DND-41 (cell line): ENCODE data around the gene ERCC1.

Experiments
- CTCF ChIP-seq: IDR thresholded peaks from 2 replicates; pipeline ENCODE4 v1.5.1; 2012; ENCODE audit warnings: borderline replicate concordance, low read length, moderate library complexity, mild to moderate bottlenecking; ENCODE audit not compliant: poor library complexity, severe bottlenecking; ENCODE audit errors: extremely low read depth
- EZH2 ChIP-seq: IDR thresholded peaks from 3 replicates; pipeline ENCODE4 v1.6.1; 2012; ENCODE audit warnings: borderline replicate concordance, low read depth, mild to moderate bottlenecking, moderate library complexity, low read length, inconsistent platforms; ENCODE audit not compliant: severe bottlenecking

DNA sequence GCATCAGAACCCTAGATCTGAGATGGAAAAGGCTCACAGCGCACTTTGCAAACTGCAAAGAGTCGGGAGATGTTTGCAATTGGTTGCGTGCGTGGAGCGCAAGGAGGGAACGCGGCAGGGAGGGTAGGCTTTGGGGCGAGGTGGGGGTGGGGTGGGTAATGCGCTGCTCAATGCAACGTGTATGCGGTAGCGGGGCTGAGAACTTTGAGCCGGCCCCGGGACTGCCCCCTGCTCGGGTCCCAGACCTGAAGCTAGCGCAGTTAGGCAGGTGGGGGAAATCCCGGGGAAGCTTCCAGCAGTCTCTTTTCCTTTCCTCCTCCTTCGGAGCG lies 45.0 kb upstream of the ERCC1 start:
- TF ChIP-seq CTCF (no peak), EZH2 (no peak)
